HG02973 (cell line): ENCODE results near the gene RDH16.
"Not testable (repeated sequence)": the region's sequence is repeated elsewhere in the genome, so short reads cannot be mapped to it uniquely, and the experiment has no call there.

Source experiments
- ATAC-seq: cut with Tn5 transposase; IDR thresholded peaks from one replicate; pipeline ENCODE4 v1.9.1; 2021; ENCODE audit warnings: moderate library complexity; ENCODE audit not compliant: unreplicated experiment

Gene RDH16

GRCh38 chr12:56954958-56955355, 2.5 kb downstream of the RDH16 start:
- no peak for ATAC-seq

- ATAC-seq = no peak
Observed at GRCh38 chr12:56954057-56954957, 3.1 kb downstream of the RDH16 start.

GRCh38 chr12:56953314-56953713, 4.1 kb downstream of the RDH16 start:
- no peak for ATAC-seq

- no peak for ATAC-seq
Observed at GRCh38 chr12:56951582-56952339, 5.6 kb downstream of the RDH16 start.

- no peak for ATAC-seq
Observed at GRCh38 chr12:56948881-56949280, 8.5 kb downstream of the RDH16 start.

GRCh38 chr12:56948457-56948777, 9.0 kb downstream of the RDH16 start:
- no peak for ATAC-seq

- no peak for ATAC-seq
Observed at GRCh38 chr12:56947633-56948456, 9.6 kb downstream of the RDH16 start.

- no peak for ATAC-seq
Observed at GRCh38 chr12:56943878-56944277, 13.5 kb downstream of the RDH16 start.

- not testable (repeated sequence) for ATAC-seq
Observed at GRCh38 chr12:56943374-56943773, 14.0 kb downstream of the RDH16 start.

- ATAC-seq = no peak
Observed at GRCh38 chr12:56941299-56942017, 15.9 kb downstream of the RDH16 start.

GRCh38 chr12:56940942-56941298, 16.5 kb downstream of the RDH16 start:
- ATAC-seq = not testable (repeated sequence)

GRCh38 chr12:56935752-56936151, 21.7 kb downstream of the RDH16 start:
- ATAC-seq = no peak

- ATAC-seq = no peak
Observed at GRCh38 chr12:56935157-56935556, 22.3 kb downstream of the RDH16 start.

GRCh38 chr12:56933826-56934625, 23.4 kb downstream of the RDH16 start, which contains the start of gene SDR9C7:
Gene SDR9C7, minus strand, starts transcription at chr12:56934408. Its CDS starts 147 bp downstream, at chr12:56934261.
- ATAC-seq = no peak

GRCh38 chr12:56932867-56933266, 24.5 kb downstream of the RDH16 start:
- no peak for ATAC-seq

GRCh38 chr12:56932146-56932545, 25.3 kb downstream of the RDH16 start:
- ATAC-seq = no peak

GRCh38 chr12:56931474-56931978, 25.9 kb downstream of the RDH16 start:
- ATAC-seq = no peak

GRCh38 chr12:56930241-56930640, 27.2 kb downstream of the RDH16 start:
- no peak for ATAC-seq

- no peak for ATAC-seq
Observed at GRCh38 chr12:56929780-56930179, 27.6 kb downstream of the RDH16 start.

GRCh38 chr12:56928262-56928661, 29.1 kb downstream of the RDH16 start:
- ATAC-seq = no peak
